K562 (cell line): Measurements from ENCODE around the gene HEXIM1. TPM values are rescaled to one million over a fixed set of nuclear protein-coding genes. Genes with fewer than 3 reads are reported as not detected.

ENCODE experiments used
- ATAC-seq: fragments of 200-7000 bp; cut with Tn5 transposase; 3 replicates; pipeline ENCODE4 v1.9.1; 2020; ENCODE audit warnings: moderate library complexity
- BruUV-seq: library from RNA; stranded (reverse); fragments of 400-500 nt; replicated peaks from 2 replicates; lab custom pipeline; 2021; lab: Mats Ljungman, UMichigan
- CTCF ChIA-PET: fragments of 300-600 bp; formaldehyde crosslinking; extraction: SDS; loops from one replicate; lab custom pipeline; 2021; ENCODE audit warnings: low intra/inter-chr PET ratio; lab: Yijun Ruan, JAX
- POLR2A ChIA-PET: fragments of 300-600, 350-650 bp; sonication (Branson Sonifier 250); formaldehyde crosslinking; extraction: SDS; loops from one replicate; lab custom pipeline; 2021; ENCODE audit warnings: antibody characterized with exemption, inconsistent platforms; lab: Yijun Ruan, JAX
- DNase-seq, 4 experiments: peaks; one replicate each; pipeline versions ENCODE4 v3.0.0 to v3.0.0-alpha.2; 2011 to 2018; ENCODE audit warnings: low spot score in 3 of 4, mixed read lengths in 3 of 4; ENCODE audit errors: extremely low read depth in 1 of 4
- FAIRE-seq: peaks from 2 replicates; lab custom pipeline; 2011; peaks lifted over from hg19 to GRCh38; lab: Jason Lieb, UNC
- H2AFZ ChIP-seq: 2 replicates; pipeline ENCODE4 v1.6.0; 2011; ENCODE audit warnings: low read depth, low read length, control low read depth, inconsistent platforms
- H3K27ac ChIP-seq: fragments of 200-600 bp; 3 replicates; pipeline ENCODE4 v1.8.0; 2011; ENCODE audit warnings: low read depth, mild to moderate bottlenecking, control low read depth, inconsistent platforms, low read length, moderate library complexity, mixed read lengths; ENCODE audit errors: extremely low read depth
- H3K27me3 ChIP-seq, 2 experiments: fragments of 300-600 bp in 1 of 2; 2 replicates in 1 of 2; 3 replicates in 1 of 2; pipeline versions ENCODE4 v1.6.0 to v1.8.0; 2011; ENCODE audit warnings: inconsistent platforms in 2 of 2, low read length in 2 of 2, mild to moderate bottlenecking in 1 of 2, mixed read lengths in 1 of 2, moderate library complexity in 1 of 2; ENCODE audit not compliant: control insufficient read depth in 2 of 2, insufficient read depth in 2 of 2
- H3K36me3 ChIP-seq: fragments of 300-600 bp; 3 replicates; pipeline ENCODE4 v1.8.0; 2011; ENCODE audit warnings: mild to moderate bottlenecking, low read length, inconsistent platforms; ENCODE audit not compliant: control insufficient read depth, insufficient read depth
- H3K4me1 ChIP-seq, 2 experiments: fragments of 200-600 bp in 1 of 2; replicated peaks in 1 of 2; 2 replicates in 1 of 2; 3 replicates in 1 of 2; pipeline versions ENCODE4 v1.5.1 to v1.8.0; 2011; ENCODE audit warnings: inconsistent platforms in 2 of 2, low read length in 2 of 2, mild to moderate bottlenecking in 1 of 2, mixed read lengths in 1 of 2, moderate library complexity in 1 of 2; ENCODE audit not compliant: control insufficient read depth in 2 of 2, insufficient read depth in 2 of 2
- H3K4me2 ChIP-seq: 2 replicates; pipeline ENCODE4 v1.6.1; 2011; ENCODE audit warnings: low read length, control low read depth, inconsistent platforms, mixed read lengths; ENCODE audit not compliant: insufficient read depth
- H3K4me3 ChIP-seq: fragments of 200-600 bp; sonication (generic), shearing (Covaris generic); 2 replicates; pipeline ENCODE4 v1.5.1; 2016; ENCODE audit warnings: control low read depth, inconsistent platforms
- H3K79me2 ChIP-seq: fragments of 200-600 bp; 3 replicates; pipeline ENCODE4 v1.8.0; 2011; ENCODE audit warnings: low read length, inconsistent platforms; ENCODE audit not compliant: control insufficient read depth, insufficient read depth
- H3K9ac ChIP-seq, 2 experiments: 2 replicates each; pipeline versions ENCODE4 v1.6.0 to v1.6.1; 2011; ENCODE audit warnings: low read depth in 2 of 2, low read length in 2 of 2, control low read depth in 1 of 2, inconsistent platforms in 1 of 2, mild to moderate bottlenecking in 1 of 2, mixed read lengths in 1 of 2; ENCODE audit not compliant: insufficient read depth in 1 of 2
- H3K9me1 ChIP-seq: one replicate; pipeline ENCODE4 v1.6.0; 2011; ENCODE audit warnings: inconsistent platforms, mild to moderate bottlenecking, low read length, moderate library complexity; ENCODE audit not compliant: control insufficient read depth, insufficient read depth
- H3K9me3 ChIP-seq: replicated peaks from 2 replicates; pipeline ENCODE4 v1.5.1; 2011; ENCODE audit warnings: low read depth, low read length, inconsistent platforms; ENCODE audit not compliant: control insufficient read depth, insufficient read depth
- H4K20me1 ChIP-seq: replicated peaks from 2 replicates; pipeline ENCODE4 v1.6.1; 2011; ENCODE audit warnings: low read length, inconsistent platforms, mixed read lengths; ENCODE audit not compliant: control insufficient read depth, insufficient read depth
- ARHGAP35 ChIP-seq: fragments of 450-650 bp; IDR thresholded peaks from 2 replicates; pipeline ENCODE4 v1.6.1; 2018; ENCODE audit not compliant: partially characterized antibody
- CEBPG ChIP-seq, 3 experiments: fragments of 200-800 bp in 1 of 3; sonication (Bioruptor generic) in 1 of 3; sonication (generic) in 1 of 3; formaldehyde crosslinking in 1 of 3; IDR thresholded peaks in 2 of 3; conservative IDR thresholded peaks in 1 of 3; 2 replicates each; pipeline versions ENCODE4 v1.6.1 to v1.8.0; 2016 to 2022; ENCODE audit warnings: missing compliant biosample characterization in 2 of 3, missing genetic modification characterization in 2 of 3, mild to moderate bottlenecking in 1 of 3, missing genetic modification reagents in 1 of 3
- FOXK2 ChIP-seq, 2 experiments: fragments of 450-650 bp; IDR thresholded peaks in 1 of 2; conservative IDR thresholded peaks in 1 of 2; 2 replicates each; pipeline ENCODE4 v1.6.1; 2016; ENCODE audit warnings: low read depth in 2 of 2, mild to moderate bottlenecking in 1 of 2
- HMGN3 ChIP-seq: IDR thresholded peaks from 2 replicates; pipeline ENCODE4 v1.6.1; 2011; ENCODE audit warnings: borderline replicate concordance, low read depth, mild to moderate bottlenecking, mixed read lengths, low read length; ENCODE audit not compliant: insufficient read length; ENCODE audit errors: extremely low read depth
- IFI16 ChIP-seq: fragments of 250-450 bp; sonication (Bioruptor Pico); IDR thresholded peaks from 2 replicates; pipeline ENCODE4 v2.1.2; 2022; ENCODE audit warnings: mild to moderate bottlenecking, inconsistent platforms
- JUND ChIP-seq, 2 experiments: IDR thresholded peaks; 2 replicates in 1 of 2; 3 replicates in 1 of 2; pipeline ENCODE4 v1.6.1; 2011; ENCODE audit warnings: borderline replicate concordance in 2 of 2, low read depth in 2 of 2, low read length in 2 of 2, improper control_type of control experiment in 1 of 2, missing biosample characterization in 1 of 2, missing genetic modification characterization in 1 of 2, missing genetic modification reagents in 1 of 2
- NFIC ChIP-seq: fragments of 450-650 bp; IDR thresholded peaks from 2 replicates; pipeline ENCODE4 v1.6.1; 2017; ENCODE audit warnings: mild to moderate bottlenecking, inconsistent platforms
- PHTF2 ChIP-seq: fragments of 250-450 bp; sonication (Bioruptor Pico); IDR thresholded peaks from 2 replicates; pipeline ENCODE4 v1.5.0; 2021; ENCODE audit warnings: mild to moderate bottlenecking
- PTTG1 ChIP-seq: fragments of 450-650 bp; IDR thresholded peaks from 2 replicates; pipeline ENCODE4 v1.6.1; 2016; ENCODE audit warnings: low read depth, mild to moderate bottlenecking, missing genetic modification characterization, missing compliant biosample characterization
- RBFOX2 ChIP-seq: fragments of 200-400 bp; formaldehyde crosslinking; IDR thresholded peaks from 2 replicates; pipeline ENCODE4 v1.6.1; 2017; ENCODE audit warnings: low read depth, mild to moderate bottlenecking, low read length, moderate library complexity
- RFX5 ChIP-seq: IDR thresholded peaks from 2 replicates; pipeline ENCODE4 v1.6.1; 2011; ENCODE audit warnings: low read depth, mild to moderate bottlenecking, improper control_type of control experiment, low read length
- SAP30 ChIP-seq: fragments of 200-600 bp; sonication (generic); IDR thresholded peaks from 2 replicates; pipeline ENCODE4 v1.6.1; 2012; ENCODE audit warnings: borderline replicate concordance, low read depth, mild to moderate bottlenecking, moderate library complexity, low read length, control low read depth, inconsistent platforms; ENCODE audit not compliant: insufficient read depth, poor library complexity, severe bottlenecking
- SMC3 ChIP-seq: conservative IDR thresholded peaks from 2 replicates; pipeline ENCODE4 v1.6.1; 2011; ENCODE audit warnings: low read depth, low read length, improper control_type of control experiment; ENCODE audit not compliant: insufficient read depth
- ZNF384 ChIP-seq: IDR thresholded peaks from 2 replicates; pipeline ENCODE4 v1.6.1; 2012; ENCODE audit warnings: low read depth, low read length, improper control_type of control experiment
- ZNF76 ChIP-seq: fragments of 250-450 bp; sonication (Bioruptor Pico); IDR thresholded peaks from 2 replicates; pipeline ENCODE4 v1.4.0; 2020; ENCODE audit warnings: mild to moderate bottlenecking, moderate library complexity, borderline replicate concordance
- ZNF79 ChIP-seq: fragments of 250-450 bp; sonication (Bioruptor Pico); IDR thresholded peaks from 2 replicates; pipeline ENCODE4 v1.4.0; 2020; ENCODE audit warnings: low read depth, mild to moderate bottlenecking, moderate library complexity
- WGBS: fragments of 100-300 bp; shearing (Covaris generic); methylation state at CpG from one replicate; pipeline ENCODE4 v1.1.6; 2016; ENCODE audit warnings: low coverage, mixed read lengths; ENCODE audit not compliant: insufficient coverage; ENCODE audit errors: missing lambda C conversion rate; 5-methylcytosine and 5-hydroxymethylcytosine counted together
- in situ Hi-C: fragments of 300-500 bp; cut with MboI; formaldehyde crosslinking; loops from 4 replicates; pipeline ENCODE4 v1.15.0; 2018; ENCODE audit warnings: inconsistent platforms, mixed read lengths
- intact Hi-C: fragments of 100-400 bp; cut with micrococcal nuclease; formaldehyde crosslinking; loops from 2 replicates; pipeline ENCODE4 v1.14.2; 2022
- polyA plus RNA-seq, 8 experiments: library from polyadenylated mRNA; depleted of rRNA in 4 of 8; stranded (reverse) in 5 of 8; unstranded in 3 of 8; fragments of >200 nt; fragmentation: Nextera tagmentation in 2 of 8; fragmentation: Illumina TruSeq in 1 of 8; extraction: Ambion mirVana in 2 of 8; extraction: Trizol in 1 of 8; gene quantifications; 2 replicates each; pipeline versions ENCODE4 v1.2.1 to v1.2.3, GENCODE V29; 2011 to 2014; ENCODE audit warnings: inconsistent platforms in 1 of 8, missing spikeins in 1 of 8
- total RNA-seq, 7 experiments: library from RNA; depleted of rRNA in 6 of 7; stranded (reverse); fragments of >200 nt in 6 of 7; fragmentation: Illumina TruSeq in 2 of 7; extraction: Trizol in 2 of 7; gene quantifications; 2 replicates each; pipeline versions ENCODE4 v1.2.1 to v1.2.3, GENCODE V29; 2011 to 2021; ENCODE audit warnings: low replicate concordance in 1 of 7
- TF ChIP-seq, protein P1 (sequence below): fragments of 450-650 bp; formaldehyde crosslinking; IDR thresholded peaks from 2 replicates; pipeline ENCODE4 v1.4.0; 2020; ENCODE audit warnings: mild to moderate bottlenecking, moderate library complexity
- TF ChIP-seq, protein P2 (sequence below): fragments of 200-800 bp; sonication (Bioruptor generic); IDR thresholded peaks from 2 replicates; pipeline ENCODE4 v1.6.1; 2017; ENCODE audit warnings: missing genetic modification characterization, missing compliant biosample characterization

Gene HEXIM1
- total and polyA plus RNA-seq, 9 of the 15 experiments (the other 6 are each of a cell fraction or from before 2014, with no cell fraction given) = 1.4 to 28.3 (median 9.1) TPM

- 0% methylated on average over 12 of the region's 36 CpGs for WGBS
- DNase-seq (peak in 1 of 4 experiments; percentile 90), ATAC-seq (no peak)
- TF ChIP-seq, protein P1, sequence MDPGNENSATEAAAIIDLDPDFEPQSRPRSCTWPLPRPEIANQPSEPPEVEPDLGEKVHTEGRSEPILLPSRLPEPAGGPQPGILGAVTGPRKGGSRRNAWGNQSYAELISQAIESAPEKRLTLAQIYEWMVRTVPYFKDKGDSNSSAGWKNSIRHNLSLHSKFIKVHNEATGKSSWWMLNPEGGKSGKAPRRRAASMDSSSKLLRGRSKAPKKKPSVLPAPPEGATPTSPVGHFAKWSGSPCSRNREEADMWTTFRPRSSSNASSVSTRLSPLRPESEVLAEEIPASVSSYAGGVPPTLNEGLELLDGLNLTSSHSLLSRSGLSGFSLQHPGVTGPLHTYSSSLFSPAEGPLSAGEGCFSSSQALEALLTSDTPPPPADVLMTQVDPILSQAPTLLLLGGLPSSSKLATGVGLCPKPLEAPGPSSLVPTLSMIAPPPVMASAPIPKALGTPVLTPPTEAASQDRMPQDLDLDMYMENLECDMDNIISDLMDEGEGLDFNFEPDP (CRISPR knock-in tag) = no peak
- TF ChIP-seq ZNF76 (no peak), PTTG1 (no peak), NFIC (no peak), SAP30 (peak; percentile 9), CEBPG (CRISPR knock-in tag; IDR thresholded peaks at IDR 0.05) (no peak), CEBPG (tag; conservative IDR thresholded peaks at IDR 0.05 in 1 of 2, IDR thresholded peaks at IDR 0.05 in 1 of 2) (no peak), PHTF2 (CRISPR knock-in tag) (no peak), ZNF384 (no peak), FOXK2 (conservative IDR thresholded peaks at IDR 0.05 in 1 of 2, IDR thresholded peaks at IDR 0.05 in 1 of 2; ENCODE audit: low read depth in 2 of 2) (no peak), SMC3 (no peak), ARHGAP35 (no peak), RBFOX2 (peak; percentile 70), IFI16 (CRISPR knock-in tag) (no peak), RFX5 (no peak), HMGN3 (peak; percentile 10), JUND (IDR thresholded peaks at IDR 0.05; ENCODE audit: borderline replicate concordance, low read depth, low read length) (no peak), JUND (tag; IDR thresholded peaks at IDR 0.05; ENCODE audit: borderline replicate concordance, low read depth, low read length) (no peak), ZNF79 (CRISPR knock-in tag) (no peak)
- TF ChIP-seq, protein P2, sequence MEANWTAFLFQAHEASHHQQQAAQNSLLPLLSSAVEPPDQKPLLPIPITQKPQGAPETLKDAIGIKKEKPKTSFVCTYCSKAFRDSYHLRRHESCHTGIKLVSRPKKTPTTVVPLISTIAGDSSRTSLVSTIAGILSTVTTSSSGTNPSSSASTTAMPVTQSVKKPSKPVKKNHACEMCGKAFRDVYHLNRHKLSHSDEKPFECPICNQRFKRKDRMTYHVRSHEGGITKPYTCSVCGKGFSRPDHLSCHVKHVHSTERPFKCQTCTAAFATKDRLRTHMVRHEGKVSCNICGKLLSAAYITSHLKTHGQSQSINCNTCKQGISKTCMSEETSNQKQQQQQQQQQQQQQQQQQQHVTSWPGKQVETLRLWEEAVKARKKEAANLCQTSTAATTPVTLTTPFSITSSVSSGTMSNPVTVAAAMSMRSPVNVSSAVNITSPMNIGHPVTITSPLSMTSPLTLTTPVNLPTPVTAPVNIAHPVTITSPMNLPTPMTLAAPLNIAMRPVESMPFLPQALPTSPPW (CRISPR knock-in tag) = peak; percentile 67
These were observed 16.0 kb upstream of the HEXIM1 start, which contains the start of gene PLCD3 for GRCh38 chr17:45132320-45132571. TSS of gene PLCD3 (minus strand) at chr17:45132515. CDS start at chr17:45132410, 105 bp downstream.

More at GRCh38 chr17:45132320-45132571, 16.0 kb upstream of the HEXIM1 start, which contains the start of gene PLCD3:
- in situ Hi-C loops (no loop called here), intact Hi-C loops (loop anchor here (2.0 to 5.0 kb wide), 2 partner anchors 211 to 355 kb away; no protein-coding TSS in a partner anchor)
- H3K4me2 ChIP-seq = peak within 1 kb of the TSS; percentile 80
- peak within 1 kb of the TSS; percentile 68 to 92; a peak in 3 of 4 replicates for H3K9ac ChIP-seq
- H3K9me1 ChIP-seq = no peaks in the 10 kb centered on the region
- H3K36me3 ChIP-seq = no peaks in the 10 kb centered on the region
- CTCF ChIA-PET = interaction anchor here (0.6 to 6.2 kb wide), 15 partner anchors 9 to 212 kb away, joined by 3 to 165 read pairs (median 4); partner anchors contain the start of gene HEXIM2
- H2AFZ ChIP-seq = peak within 1 kb of the TSS; percentile 86
- H3K4me3 ChIP-seq = peak within 1 kb of the TSS; percentile 95
- FAIRE-seq = no peak
- POLR2A ChIA-PET = no interaction called here
- peaks cover 26 to 62% of the 10 kb centered on the region in 2 experiments for H3K4me1 ChIP-seq
- H3K27ac ChIP-seq = peak within 1 kb of the TSS; percentile 74; the same call in 2 of the 3 replicates
- H3K27me3 ChIP-seq = no peaks in the 10 kb centered on the region
- H3K9me3 ChIP-seq = no peaks in the 10 kb centered on the region; the same call in 1 of the 2 replicates
- H4K20me1 ChIP-seq = peaks cover 6% of the 10 kb centered on the region; the same call in 1 of the 2 replicates
- no TSS peak for BruUV-seq
- peaks cover 7% of the 10 kb centered on the region; the same call in 1 of the 3 replicates for H3K79me2 ChIP-seq
